IMR-90 (cell line): ENCODE measurements around the gene COL13A1. TPM values are rescaled to one million over a fixed set of nuclear protein-coding genes. Genes with fewer than 3 reads are reported as not detected.

Experiments
- ATAC-seq: fragments of 200-7000 bp; cut with Tn5 transposase; 2 replicates; pipeline ENCODE4 v1.9.1; 2020; ENCODE audit warnings: low read depth, mild to moderate bottlenecking, moderate library complexity
- BruUV-seq: library from RNA; stranded (reverse); fragments of 400-500 nt; replicated peaks from 2 replicates; lab custom pipeline; 2021; lab: Mats Ljungman, UMichigan
- CTCF ChIA-PET: fragments of 300-600 bp; formaldehyde crosslinking; extraction: SDS; loops from one replicate; lab custom pipeline; 2021; ENCODE audit warnings: antibody characterized with exemption; lab: Yijun Ruan, JAX
- POLR2A ChIA-PET: fragments of 300-600 bp; sonication (Branson Sonifier 250); formaldehyde crosslinking; loops from one replicate; lab custom pipeline; 2022; ENCODE audit warnings: antibody characterized with exemption; ENCODE audit not compliant: unreplicated experiment; lab: Charles Lee
- DNase-seq: peaks from one replicate; pipeline ENCODE4 v3.0.0; 2013
- H2AFZ ChIP-seq: replicated peaks from 2 replicates; pipeline ENCODE3; 2013; ENCODE audit warnings: low read length, mild to moderate bottlenecking; ENCODE audit not compliant: poor library complexity
- H2AK5ac ChIP-seq: 2 replicates; pipeline ENCODE4 v1.6.1; 2013; ENCODE audit warnings: low read depth, low read length, inconsistent platforms
- H2AK9ac ChIP-seq: replicated peaks from 2 replicates; pipeline ENCODE3; 2013; ENCODE audit warnings: mild to moderate bottlenecking, low read depth, low read length, moderate library complexity; ENCODE audit not compliant: poor library complexity
- H2BK120ac ChIP-seq: 2 replicates; pipeline ENCODE4 v1.6.1; 2013; ENCODE audit warnings: low read depth, low read length, inconsistent platforms
- H2BK15ac ChIP-seq: 3 replicates; pipeline ENCODE4 v1.6.1; 2013; ENCODE audit warnings: low read depth, low read length, inconsistent platforms
- H2BK20ac ChIP-seq: 2 replicates; pipeline ENCODE4 v1.6.1; 2013; ENCODE audit warnings: low read depth, mild to moderate bottlenecking, inconsistent platforms, low read length, moderate library complexity
- H2BK5ac ChIP-seq: 2 replicates; pipeline ENCODE4 v1.6.1; 2013; ENCODE audit warnings: mild to moderate bottlenecking, low read depth, low read length, inconsistent platforms; ENCODE audit not compliant: poor library complexity, severe bottlenecking
- H3K14ac ChIP-seq: replicated peaks from 2 replicates; pipeline ENCODE4 v1.6.1; 2013; ENCODE audit warnings: low read depth, low read length, inconsistent platforms
- H3K18ac ChIP-seq: 2 replicates; pipeline ENCODE4 v1.6.1; 2013; ENCODE audit warnings: low read depth, low read length, control low read depth
- H3K23ac ChIP-seq: 2 replicates; pipeline ENCODE4 v1.6.1; 2013; ENCODE audit warnings: low read depth, low read length, inconsistent platforms
- H3K27ac ChIP-seq: 2 replicates; pipeline ENCODE4 v1.5.1; 2013; ENCODE audit warnings: mild to moderate bottlenecking, control low read depth, low read length; ENCODE audit not compliant: insufficient read depth
- H3K27me3 ChIP-seq: 2 replicates; pipeline ENCODE4 v1.6.1; 2013; ENCODE audit warnings: low read length; ENCODE audit not compliant: control insufficient read depth, insufficient read depth
- H3K36me3 ChIP-seq: 2 replicates; pipeline ENCODE4 v1.6.1; 2013; ENCODE audit warnings: low read length, mixed read lengths; ENCODE audit not compliant: control insufficient read depth, insufficient read depth
- H3K4ac ChIP-seq: 2 replicates; pipeline ENCODE4 v1.6.1; 2013; ENCODE audit warnings: low read depth, low read length, inconsistent platforms
- H3K4me1 ChIP-seq: 2 replicates; pipeline ENCODE4 v1.6.1; 2013; ENCODE audit warnings: low read length, mixed read lengths; ENCODE audit not compliant: control insufficient read depth, insufficient read depth
- H3K4me2 ChIP-seq: 2 replicates; pipeline ENCODE4 v1.6.1; 2013; ENCODE audit warnings: low read depth, mild to moderate bottlenecking, control low read depth, low read length, moderate library complexity
- H3K4me3 ChIP-seq: 2 replicates; pipeline ENCODE4 v1.5.1; 2013; ENCODE audit warnings: low read depth, mild to moderate bottlenecking, control low read depth, low read length, moderate library complexity; ENCODE audit not compliant: insufficient read depth
- H3K56ac ChIP-seq: 2 replicates; pipeline ENCODE4 v1.6.1; 2013; ENCODE audit warnings: low read length, inconsistent platforms; ENCODE audit not compliant: insufficient read depth; ENCODE audit errors: extremely low read depth
- H3K79me1 ChIP-seq, 2 experiments: 2 replicates each; pipeline ENCODE4 v1.6.1; 2013; ENCODE audit warnings: low read length in 2 of 2, inconsistent platforms in 1 of 2, low read depth in 1 of 2
- H3K9ac ChIP-seq: 2 replicates; pipeline ENCODE4 v1.6.1; 2013; ENCODE audit warnings: low read depth, low read length, control low read depth
- H3K9me1 ChIP-seq: 2 replicates; pipeline ENCODE4 v1.6.1; 2013; ENCODE audit warnings: low read length, inconsistent platforms; ENCODE audit not compliant: insufficient read depth
- H3K9me3 ChIP-seq: 2 replicates; pipeline ENCODE4 v1.6.1; 2013; ENCODE audit warnings: low read length; ENCODE audit not compliant: control insufficient read depth, insufficient read depth
- H4K20me1 ChIP-seq: 2 replicates; pipeline ENCODE4 v1.6.1; 2013; ENCODE audit warnings: low read length, inconsistent platforms; ENCODE audit not compliant: insufficient read depth
- H4K5ac ChIP-seq: 2 replicates; pipeline ENCODE4 v1.6.1; 2013; ENCODE audit warnings: mild to moderate bottlenecking, low read depth, low read length, control low read depth
- H4K8ac ChIP-seq, 2 experiments: 2 replicates each; pipeline ENCODE4 v1.6.1; 2013; ENCODE audit warnings: low read depth in 2 of 2, low read length in 2 of 2, control low read depth in 1 of 2, inconsistent platforms in 1 of 2
- H4K91ac ChIP-seq: 2 replicates; pipeline ENCODE4 v1.6.1; 2013; ENCODE audit warnings: low read depth, low read length, inconsistent platforms; ENCODE audit not compliant: insufficient read depth
- BHLHE40 ChIP-seq: fragments of 150-350 bp; IDR thresholded peaks from 2 replicates; pipeline ENCODE4 v1.6.1; 2016; ENCODE audit warnings: mild to moderate bottlenecking, low read depth, low read length
- CEBPB ChIP-seq: IDR thresholded peaks from 2 replicates; pipeline ENCODE4 v1.6.1; 2012; ENCODE audit warnings: low read depth, low read length, improper control_type of control experiment
- CHD1 ChIP-seq: IDR thresholded peaks from 2 replicates; pipeline ENCODE4 v1.6.1; 2012; ENCODE audit warnings: low read depth, low read length, improper control_type of control experiment
- FOS ChIP-seq: fragments of 150-350 bp; IDR thresholded peaks from 2 replicates; pipeline ENCODE4 v1.6.1; 2016; ENCODE audit warnings: low read depth, low read length
- MAZ ChIP-seq: IDR thresholded peaks from 2 replicates; pipeline ENCODE4 v1.6.1; 2012; ENCODE audit warnings: low read depth, mild to moderate bottlenecking, low read length, improper control_type of control experiment, moderate library complexity, borderline replicate concordance
- MXI1 ChIP-seq: IDR thresholded peaks from 2 replicates; pipeline ENCODE4 v1.6.1; 2012; ENCODE audit warnings: low read depth, mild to moderate bottlenecking, low read length, moderate library complexity, borderline replicate concordance
- NFE2L2 ChIP-seq: fragments of 150-350 bp; IDR thresholded peaks from 2 replicates; pipeline ENCODE4 v1.6.1; 2016; ENCODE audit warnings: low read depth, mild to moderate bottlenecking, low read length
- RAD21 ChIP-seq: IDR thresholded peaks from 2 replicates; pipeline ENCODE4 v1.6.1; 2012; ENCODE audit warnings: low read length, improper control_type of control experiment
- RCOR1 ChIP-seq: IDR thresholded peaks from 2 replicates; pipeline ENCODE4 v1.6.1; 2012; ENCODE audit warnings: mild to moderate bottlenecking, low read length, improper control_type of control experiment; ENCODE audit not compliant: insufficient replicate concordance
- SMC3 ChIP-seq: fragments of 150-350 bp; IDR thresholded peaks from 2 replicates; pipeline ENCODE4 v1.6.1; 2016; ENCODE audit warnings: low read depth, mild to moderate bottlenecking, antibody characterized with exemption, low read length, moderate library complexity
- WGBS, 2 experiments: methylation state at CpG; one replicate each; pipeline versions ENCODE4 v1.1.5 to v1.1.7; 2013; ENCODE audit warnings: missing lambda C conversion rate in 2 of 2; ENCODE audit not compliant: insufficient read length in 1 of 2; ENCODE audit errors: extremely low coverage in 2 of 2; 5-methylcytosine and 5-hydroxymethylcytosine counted together
- dilution Hi-C: fragments of 300-500 bp; cut with HindIII; formaldehyde crosslinking; loops from one replicate; pipeline ENCODE4 v1.14.3; 2018; ENCODE audit warnings: low sequenced_read_pairs; ENCODE audit not compliant: unreplicated experiment
- in situ Hi-C: fragments of 300-500 bp; cut with MboI; formaldehyde crosslinking; loops from 3 replicates; pipeline ENCODE4 v1.14.3; 2019; ENCODE audit warnings: low sequenced_read_pairs, inconsistent platforms, mixed read lengths
- intact Hi-C: fragments of 100-400 bp; cut with micrococcal nuclease; formaldehyde crosslinking; loops from 2 replicates; pipeline ENCODE4 v1.10.0; 2022
- polyA plus RNA-seq, 3 experiments: library from polyadenylated mRNA; depleted of rRNA; stranded (reverse); fragments of >200 nt; gene quantifications; 2 replicates each; pipeline ENCODE4 v1.2.3, GENCODE V29; 2012; ENCODE audit warnings: low replicate concordance in 1 of 3
- total RNA-seq: library from RNA; depleted of rRNA; stranded (reverse); fragments of >200 nt; gene quantifications from 2 replicates; pipeline ENCODE4 v1.2.3, GENCODE V29; 2012

The COL13A1 gene
- total and polyA plus RNA-seq, 2 of the 4 experiments (the other 2 are of a cell fraction): 12.2 to 31.3 TPM

- Histone ChIP-seq H3K4me3 (no peak overlapping the region), H2BK5ac (no peak overlapping the region), H3K4me1 (no peaks in the 10 kb centered on the region), H3K9me3 (peaks cover 19% of the 10 kb centered on the region), H2AFZ (no peak overlapping the region), H2BK20ac (no peak overlapping the region), H3K14ac (no peak overlapping the region), H3K4me2 (no peak overlapping the region), H4K5ac (no peak overlapping the region), H3K9me1 (no peaks in the 10 kb centered on the region), H2BK15ac (no peak overlapping the region), H3K27ac (no peak overlapping the region), H3K36me3 (no peaks in the 10 kb centered on the region), H3K56ac (no peak overlapping the region), H2AK9ac (no peak overlapping the region), H2BK120ac (no peak overlapping the region), H4K91ac (no peak overlapping the region), H3K18ac (no peak overlapping the region), H3K9ac (no peak overlapping the region), H3K23ac (no peak overlapping the region), H3K79me1 (no peaks in the 10 kb centered on the region), H2AK5ac (no peak overlapping the region), H3K27me3 (peaks cover 17% of the 10 kb centered on the region), H4K20me1 (no peaks in the 10 kb centered on the region), H4K8ac (no peak overlapping the region), H3K4ac (no peak overlapping the region)
- ChIA-PET POLR2A (interaction anchor here (0.7 kb wide), 1 partner anchor 462 kb away, joined by 3 read pairs; no protein-coding TSS in a partner anchor), CTCF (interaction anchor here (0.6 to 1.2 kb wide), 2 partner anchors 11 to 658 kb away, joined by 4 read pairs; no protein-coding TSS in a partner anchor)
- in situ Hi-C loops: no loop called here
- ATAC-seq: no peak
- no CpG with 5 or more reads among the region's 2 CpGs for WGBS, 2 experiments
- dilution Hi-C loops: no loop called here
- no TSS peak for BruUV-seq
- DNase-seq: no peak
- intact Hi-C loops: no loop called here
- TF ChIP-seq MXI1 (no peak), NFE2L2 (no peak), BHLHE40 (no peak), MAZ (no peak), CEBPB (no peak), SMC3 (no peak), FOS (no peak), RCOR1 (no peak), RAD21 (no peak), CHD1 (no peak)
Observed at GRCh38 chr10:69980672-69981071, 179.0 kb downstream of the COL13A1 start.
